H1 (cell line): Measurements from ENCODE around the gene CA9. TPM values are rescaled to one million over a fixed set of nuclear protein-coding genes. Genes with fewer than 3 reads are reported as not detected.

Experiments
- BACH1 ChIP-seq: IDR thresholded peaks from 2 replicates; pipeline ENCODE4 v1.6.1; 2012; ENCODE audit warnings: low read length, improper control_type of control experiment
- CREB1 ChIP-seq: IDR thresholded peaks from 2 replicates; pipeline ENCODE4 v1.6.1; 2012; ENCODE audit warnings: inconsistent platforms
- FOSL1 ChIP-seq: IDR thresholded peaks from 2 replicates; pipeline ENCODE4 v1.6.1; 2011; ENCODE audit warnings: mild to moderate bottlenecking, low read depth, low read length, moderate library complexity; ENCODE audit not compliant: insufficient read depth
- SAP30 ChIP-seq: fragments of 300-600 bp; sonication (generic); IDR thresholded peaks from 2 replicates; pipeline ENCODE4 v1.7.1; 2012; ENCODE audit warnings: low read length, moderate library complexity, mild to moderate bottlenecking, inconsistent platforms; ENCODE audit not compliant: insufficient read depth, insufficient replicate concordance
- SIX5 ChIP-seq: IDR thresholded peaks from 2 replicates; pipeline ENCODE4 v1.6.1; 2011; ENCODE audit warnings: mild to moderate bottlenecking, low read depth, low read length
- TAF1 ChIP-seq: IDR thresholded peaks from 2 replicates; pipeline ENCODE4 v1.6.1; 2011; ENCODE audit warnings: mild to moderate bottlenecking, low read depth, low read length
- polyA plus RNA-seq, 7 experiments: library from polyadenylated mRNA; depleted of rRNA in 3 of 7; stranded (reverse) in 5 of 7; unstranded in 2 of 7; fragments of >200 nt in 5 of 7; fragments of 200-250 nt in 2 of 7; gene quantifications; 1 replicate in 5 of 7; 2 replicates in 1 of 7; 4 replicates in 1 of 7; pipeline versions ENCODE4 v1.2.1 to v1.2.3, GENCODE V29; 2011 to 2013; ENCODE audit warnings: missing spikeins in 2 of 7, mixed read lengths in 2 of 7
- total RNA-seq: library from RNA; stranded (reverse); fragmentation: NEBNext Ultra II Directional; extraction: Animal tissue kit (Norgen Biotek cat#: 25700); gene quantifications from 2 replicates; pipeline ENCODE4 v1.2.1, GENCODE V29; 2021
- TF ChIP-seq, protein P1 (sequence below): fragments of 300-600 bp; sonication (generic); IDR thresholded peaks from 2 replicates; pipeline ENCODE4 v1.7.1; 2012; ENCODE audit warnings: low read length, moderate library complexity, mild to moderate bottlenecking, inconsistent platforms; ENCODE audit not compliant: insufficient replicate concordance
- TF ChIP-seq, protein P2 (sequence below): IDR thresholded peaks from 2 replicates; pipeline ENCODE4 v1.6.1; 2012; ENCODE audit warnings: low read length, inconsistent platforms
- TF ChIP-seq, protein P3 (sequence below): IDR thresholded peaks from 2 replicates; pipeline ENCODE4 v1.6.1; 2011; ENCODE audit warnings: low read length, improper control_type of control experiment

Gene CA9
- total and polyA plus RNA-seq, 2 of the 8 experiments (the other 6 are each of a cell fraction or from before 2014, with no cell fraction given): 1.3 to 1.8 TPM

DNA sequence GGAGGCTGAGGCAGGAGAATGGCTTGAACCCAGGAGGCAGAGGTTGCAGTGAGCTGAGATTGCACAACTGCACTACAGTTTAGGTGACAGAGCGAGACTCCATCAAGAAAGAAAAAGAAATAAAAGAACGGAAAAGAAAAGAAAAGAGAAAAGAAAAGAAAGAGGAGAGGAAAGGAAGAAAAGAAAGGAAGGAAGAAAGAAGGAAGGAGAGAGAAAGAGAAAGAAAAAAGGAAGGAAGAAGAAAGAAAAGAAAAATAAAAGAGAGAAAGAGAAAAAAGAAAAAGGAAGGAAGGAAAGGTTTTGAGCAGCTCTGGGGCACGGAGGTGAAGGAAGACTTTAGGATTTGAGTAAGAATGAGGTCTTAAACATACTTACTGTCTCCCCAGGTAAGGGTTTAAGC, 39.9 kb downstream of the CA9 start (continued):
- TF ChIP-seq, protein P1, sequence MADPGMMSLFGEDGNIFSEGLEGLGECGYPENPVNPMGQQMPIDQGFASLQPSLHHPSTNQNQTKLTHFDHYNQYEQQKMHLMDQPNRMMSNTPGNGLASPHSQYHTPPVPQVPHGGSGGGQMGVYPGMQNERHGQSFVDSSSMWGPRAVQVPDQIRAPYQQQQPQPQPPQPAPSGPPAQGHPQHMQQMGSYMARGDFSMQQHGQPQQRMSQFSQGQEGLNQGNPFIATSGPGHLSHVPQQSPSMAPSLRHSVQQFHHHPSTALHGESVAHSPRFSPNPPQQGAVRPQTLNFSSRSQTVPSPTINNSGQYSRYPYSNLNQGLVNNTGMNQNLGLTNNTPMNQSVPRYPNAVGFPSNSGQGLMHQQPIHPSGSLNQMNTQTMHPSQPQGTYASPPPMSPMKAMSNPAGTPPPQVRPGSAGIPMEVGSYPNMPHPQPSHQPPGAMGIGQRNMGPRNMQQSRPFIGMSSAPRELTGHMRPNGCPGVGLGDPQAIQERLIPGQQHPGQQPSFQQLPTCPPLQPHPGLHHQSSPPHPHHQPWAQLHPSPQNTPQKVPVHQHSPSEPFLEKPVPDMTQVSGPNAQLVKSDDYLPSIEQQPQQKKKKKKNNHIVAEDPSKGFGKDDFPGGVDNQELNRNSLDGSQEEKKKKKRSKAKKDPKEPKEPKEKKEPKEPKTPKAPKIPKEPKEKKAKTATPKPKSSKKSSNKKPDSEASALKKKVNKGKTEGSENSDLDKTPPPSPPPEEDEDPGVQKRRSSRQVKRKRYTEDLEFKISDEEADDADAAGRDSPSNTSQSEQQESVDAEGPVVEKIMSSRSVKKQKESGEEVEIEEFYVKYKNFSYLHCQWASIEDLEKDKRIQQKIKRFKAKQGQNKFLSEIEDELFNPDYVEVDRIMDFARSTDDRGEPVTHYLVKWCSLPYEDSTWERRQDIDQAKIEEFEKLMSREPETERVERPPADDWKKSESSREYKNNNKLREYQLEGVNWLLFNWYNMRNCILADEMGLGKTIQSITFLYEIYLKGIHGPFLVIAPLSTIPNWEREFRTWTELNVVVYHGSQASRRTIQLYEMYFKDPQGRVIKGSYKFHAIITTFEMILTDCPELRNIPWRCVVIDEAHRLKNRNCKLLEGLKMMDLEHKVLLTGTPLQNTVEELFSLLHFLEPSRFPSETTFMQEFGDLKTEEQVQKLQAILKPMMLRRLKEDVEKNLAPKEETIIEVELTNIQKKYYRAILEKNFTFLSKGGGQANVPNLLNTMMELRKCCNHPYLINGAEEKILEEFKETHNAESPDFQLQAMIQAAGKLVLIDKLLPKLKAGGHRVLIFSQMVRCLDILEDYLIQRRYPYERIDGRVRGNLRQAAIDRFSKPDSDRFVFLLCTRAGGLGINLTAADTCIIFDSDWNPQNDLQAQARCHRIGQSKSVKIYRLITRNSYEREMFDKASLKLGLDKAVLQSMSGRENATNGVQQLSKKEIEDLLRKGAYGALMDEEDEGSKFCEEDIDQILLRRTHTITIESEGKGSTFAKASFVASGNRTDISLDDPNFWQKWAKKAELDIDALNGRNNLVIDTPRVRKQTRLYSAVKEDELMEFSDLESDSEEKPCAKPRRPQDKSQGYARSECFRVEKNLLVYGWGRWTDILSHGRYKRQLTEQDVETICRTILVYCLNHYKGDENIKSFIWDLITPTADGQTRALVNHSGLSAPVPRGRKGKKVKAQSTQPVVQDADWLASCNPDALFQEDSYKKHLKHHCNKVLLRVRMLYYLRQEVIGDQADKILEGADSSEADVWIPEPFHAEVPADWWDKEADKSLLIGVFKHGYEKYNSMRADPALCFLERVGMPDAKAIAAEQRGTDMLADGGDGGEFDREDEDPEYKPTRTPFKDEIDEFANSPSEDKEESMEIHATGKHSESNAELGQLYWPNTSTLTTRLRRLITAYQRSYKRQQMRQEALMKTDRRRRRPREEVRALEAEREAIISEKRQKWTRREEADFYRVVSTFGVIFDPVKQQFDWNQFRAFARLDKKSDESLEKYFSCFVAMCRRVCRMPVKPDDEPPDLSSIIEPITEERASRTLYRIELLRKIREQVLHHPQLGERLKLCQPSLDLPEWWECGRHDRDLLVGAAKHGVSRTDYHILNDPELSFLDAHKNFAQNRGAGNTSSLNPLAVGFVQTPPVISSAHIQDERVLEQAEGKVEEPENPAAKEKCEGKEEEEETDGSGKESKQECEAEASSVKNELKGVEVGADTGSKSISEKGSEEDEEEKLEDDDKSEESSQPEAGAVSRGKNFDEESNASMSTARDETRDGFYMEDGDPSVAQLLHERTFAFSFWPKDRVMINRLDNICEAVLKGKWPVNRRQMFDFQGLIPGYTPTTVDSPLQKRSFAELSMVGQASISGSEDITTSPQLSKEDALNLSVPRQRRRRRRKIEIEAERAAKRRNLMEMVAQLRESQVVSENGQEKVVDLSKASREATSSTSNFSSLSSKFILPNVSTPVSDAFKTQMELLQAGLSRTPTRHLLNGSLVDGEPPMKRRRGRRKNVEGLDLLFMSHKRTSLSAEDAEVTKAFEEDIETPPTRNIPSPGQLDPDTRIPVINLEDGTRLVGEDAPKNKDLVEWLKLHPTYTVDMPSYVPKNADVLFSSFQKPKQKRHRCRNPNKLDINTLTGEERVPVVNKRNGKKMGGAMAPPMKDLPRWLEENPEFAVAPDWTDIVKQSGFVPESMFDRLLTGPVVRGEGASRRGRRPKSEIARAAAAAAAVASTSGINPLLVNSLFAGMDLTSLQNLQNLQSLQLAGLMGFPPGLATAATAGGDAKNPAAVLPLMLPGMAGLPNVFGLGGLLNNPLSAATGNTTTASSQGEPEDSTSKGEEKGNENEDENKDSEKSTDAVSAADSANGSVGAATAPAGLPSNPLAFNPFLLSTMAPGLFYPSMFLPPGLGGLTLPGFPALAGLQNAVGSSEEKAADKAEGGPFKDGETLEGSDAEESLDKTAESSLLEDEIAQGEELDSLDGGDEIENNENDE: no peak
- TF ChIP-seq BACH1 (no peak), CREB1 (no peak), TAF1 (no peak), FOSL1 (no peak), SIX5 (no peak), SAP30 (no peak)
- TF ChIP-seq, protein P2, sequence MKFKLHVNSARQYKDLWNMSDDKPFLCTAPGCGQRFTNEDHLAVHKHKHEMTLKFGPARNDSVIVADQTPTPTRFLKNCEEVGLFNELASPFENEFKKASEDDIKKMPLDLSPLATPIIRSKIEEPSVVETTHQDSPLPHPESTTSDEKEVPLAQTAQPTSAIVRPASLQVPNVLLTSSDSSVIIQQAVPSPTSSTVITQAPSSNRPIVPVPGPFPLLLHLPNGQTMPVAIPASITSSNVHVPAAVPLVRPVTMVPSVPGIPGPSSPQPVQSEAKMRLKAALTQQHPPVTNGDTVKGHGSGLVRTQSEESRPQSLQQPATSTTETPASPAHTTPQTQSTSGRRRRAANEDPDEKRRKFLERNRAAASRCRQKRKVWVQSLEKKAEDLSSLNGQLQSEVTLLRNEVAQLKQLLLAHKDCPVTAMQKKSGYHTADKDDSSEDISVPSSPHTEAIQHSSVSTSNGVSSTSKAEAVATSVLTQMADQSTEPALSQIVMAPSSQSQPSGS: no peak
- TF ChIP-seq, protein P3, sequence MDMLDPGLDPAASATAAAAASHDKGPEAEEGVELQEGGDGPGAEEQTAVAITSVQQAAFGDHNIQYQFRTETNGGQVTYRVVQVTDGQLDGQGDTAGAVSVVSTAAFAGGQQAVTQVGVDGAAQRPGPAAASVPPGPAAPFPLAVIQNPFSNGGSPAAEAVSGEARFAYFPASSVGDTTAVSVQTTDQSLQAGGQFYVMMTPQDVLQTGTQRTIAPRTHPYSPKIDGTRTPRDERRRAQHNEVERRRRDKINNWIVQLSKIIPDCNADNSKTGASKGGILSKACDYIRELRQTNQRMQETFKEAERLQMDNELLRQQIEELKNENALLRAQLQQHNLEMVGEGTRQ: no peak
